DND-41 (cell line): ENCODE results near the gene LRRC70.
"Not testable (repeated sequence)": the region's sequence is repeated elsewhere in the genome, so short reads cannot be mapped to it uniquely, and the experiment has no call there.

ENCODE experiments used
- ATAC-seq: fragments of 200-7000 bp; cut with Tn5 transposase; 3 replicates; pipeline ENCODE4 v1.9.1; 2021; ENCODE audit warnings: low read depth; ENCODE audit not compliant: insufficient read depth
- DNase-seq: peaks from one replicate; pipeline ENCODE4 v3.0.0-alpha.2; 2020
- H2AFZ ChIP-seq: 2 replicates; pipeline ENCODE4 v1.6.0; 2012; ENCODE audit warnings: low read depth, low read length
- H3K27ac ChIP-seq: 2 replicates; pipeline ENCODE4 v1.5.1; 2012; ENCODE audit warnings: low read length, inconsistent platforms
- H3K27me3 ChIP-seq: fragments of 200-600 bp; sonication (generic); 2 replicates; pipeline ENCODE4 v1.6.0; 2012; ENCODE audit warnings: low read length, mild to moderate bottlenecking, inconsistent platforms; ENCODE audit not compliant: insufficient read depth, poor library complexity
- H3K36me3 ChIP-seq: 2 replicates; pipeline ENCODE4 v1.5.1; 2012; ENCODE audit warnings: low read length, inconsistent platforms; ENCODE audit not compliant: insufficient read depth
- H3K4me1 ChIP-seq: 2 replicates; pipeline ENCODE4 v1.5.1; 2012; ENCODE audit warnings: mild to moderate bottlenecking, low read length; ENCODE audit not compliant: insufficient read depth
- H3K4me2 ChIP-seq: 2 replicates; pipeline ENCODE4 v1.6.0; 2012; ENCODE audit warnings: mild to moderate bottlenecking, moderate library complexity, low read length, inconsistent platforms; ENCODE audit not compliant: insufficient read depth
- H3K4me3 ChIP-seq, 2 experiments: fragments of 200-600 bp in 1 of 2; shearing (Covaris generic) in 1 of 2; 2 replicates each; pipeline ENCODE4 v1.5.1; 2012 to 2016; ENCODE audit warnings: inconsistent platforms in 2 of 2, low read length in 2 of 2, mild to moderate bottlenecking in 2 of 2, low read depth in 1 of 2, moderate library complexity in 1 of 2
- H3K79me2 ChIP-seq: 2 replicates; pipeline ENCODE4 v1.6.0; 2012; ENCODE audit warnings: low read length, inconsistent platforms; ENCODE audit not compliant: insufficient read depth
- H3K9ac ChIP-seq: 2 replicates; pipeline ENCODE4 v1.6.0; 2012; ENCODE audit warnings: low read depth, mild to moderate bottlenecking, inconsistent platforms, low read length, moderate library complexity
- H3K9me3 ChIP-seq: 2 replicates; pipeline ENCODE4 v1.5.1; 2012; ENCODE audit warnings: low read length, moderate library complexity, mild to moderate bottlenecking, inconsistent platforms; ENCODE audit not compliant: insufficient read depth, severe bottlenecking
- H4K20me1 ChIP-seq: 2 replicates; pipeline ENCODE4 v1.6.0; 2012; ENCODE audit warnings: low read length; ENCODE audit not compliant: insufficient read depth
- CTCF ChIP-seq: IDR thresholded peaks from 2 replicates; pipeline ENCODE4 v1.5.1; 2012; ENCODE audit warnings: borderline replicate concordance, low read length, moderate library complexity, mild to moderate bottlenecking; ENCODE audit not compliant: poor library complexity, severe bottlenecking; ENCODE audit errors: extremely low read depth
- EZH2 ChIP-seq: IDR thresholded peaks from 3 replicates; pipeline ENCODE4 v1.6.1; 2012; ENCODE audit warnings: borderline replicate concordance, low read depth, mild to moderate bottlenecking, moderate library complexity, low read length, inconsistent platforms; ENCODE audit not compliant: severe bottlenecking

LRRC70 gene

DNA sequence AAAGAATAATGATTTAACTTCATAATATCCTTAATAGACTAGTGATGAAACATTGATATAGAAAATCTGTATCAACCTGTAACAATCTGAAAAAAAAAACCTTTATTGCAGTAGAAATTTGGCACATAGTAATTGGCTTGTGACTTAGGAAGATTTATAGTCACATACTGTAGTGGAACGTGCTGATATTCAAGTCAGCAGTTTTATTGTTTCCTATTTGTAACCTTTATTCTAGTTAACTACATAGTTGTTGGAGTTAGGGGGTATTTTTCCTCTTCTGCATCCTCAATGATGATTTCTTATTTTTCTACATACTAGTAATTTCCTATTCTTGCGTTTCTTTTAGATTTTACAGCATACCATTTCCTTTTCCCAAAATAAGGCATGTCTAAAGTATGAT lies 14.5 kb upstream of the LRRC70 start:
- H3K4me1 ChIP-seq: no peaks in the 10 kb centered on the region
- H3K9ac ChIP-seq: no peak overlapping the region
- H3K36me3 ChIP-seq: peaks cover 62% of the 10 kb centered on the region
- H3K9me3 ChIP-seq: peaks cover 17% of the 10 kb centered on the region
- TF ChIP-seq EZH2 (no peak), CTCF (no peak)
- no peak overlapping the region for H3K4me2 ChIP-seq
- no peak overlapping the region for H3K4me3 ChIP-seq
- DNase-seq: no peak
- no peak overlapping the region for H2AFZ ChIP-seq
- no peaks in the 10 kb centered on the region for H4K20me1 ChIP-seq
- no peaks in the 10 kb centered on the region for H3K79me2 ChIP-seq
- H3K27me3 ChIP-seq: no peaks in the 10 kb centered on the region
- no peak for ATAC-seq
- no peak overlapping the region for H3K27ac ChIP-seq

DNA sequence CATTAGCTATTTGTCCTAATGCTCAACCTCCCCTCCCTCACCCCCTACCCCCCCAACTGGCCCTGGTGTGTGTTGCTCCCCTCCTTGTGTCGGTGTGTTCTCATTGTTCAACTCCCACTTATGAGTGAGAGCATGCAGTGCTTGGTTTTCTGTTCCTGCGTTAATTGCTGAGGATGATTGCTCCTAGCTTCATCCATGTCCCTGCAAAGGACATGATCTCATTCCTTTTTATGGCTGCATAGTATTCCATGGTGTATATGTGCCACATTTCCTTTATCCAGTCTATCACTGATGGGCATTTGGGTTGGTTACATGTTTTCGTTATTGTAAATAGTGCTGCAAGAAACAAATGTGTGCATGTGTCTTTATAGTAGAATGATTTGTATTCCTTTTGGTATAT lies 12.9 kb upstream of the LRRC70 start:
- Histone ChIP-seq H3K36me3 (peaks cover 51% of the 10 kb centered on the region), H3K9me3 (peaks cover 17% of the 10 kb centered on the region)
- H3K9ac ChIP-seq, DNase-seq, H3K79me2 ChIP-seq, H3K27ac ChIP-seq, H4K20me1 ChIP-seq, H3K4me2 ChIP-seq, ATAC-seq, H3K27me3 ChIP-seq, H2AFZ ChIP-seq, H3K4me1 ChIP-seq, H3K4me3 ChIP-seq: not testable (repeated sequence)

- no peaks in the 10 kb centered on the region for H3K79me2 ChIP-seq
- no peaks in the 10 kb centered on the region for H3K4me1 ChIP-seq
- no peak for ATAC-seq
- H3K4me3 ChIP-seq: no peak overlapping the region
- no peak overlapping the region for H3K27ac ChIP-seq
- no peaks in the 10 kb centered on the region for H3K27me3 ChIP-seq
- no peak overlapping the region for H2AFZ ChIP-seq
- H3K36me3 ChIP-seq: peaks cover 37% of the 10 kb centered on the region
- no peak for DNase-seq
- TF ChIP-seq EZH2 (no peak), CTCF (no peak)
- H4K20me1 ChIP-seq: no peaks in the 10 kb centered on the region
- no peak overlapping the region for H3K9ac ChIP-seq
- peaks cover 17% of the 10 kb centered on the region for H3K9me3 ChIP-seq
- H3K4me2 ChIP-seq: no peak overlapping the region
Measured at GRCh38 chr5:62568143-62568542, 10.5 kb upstream of the LRRC70 start.

DNA sequence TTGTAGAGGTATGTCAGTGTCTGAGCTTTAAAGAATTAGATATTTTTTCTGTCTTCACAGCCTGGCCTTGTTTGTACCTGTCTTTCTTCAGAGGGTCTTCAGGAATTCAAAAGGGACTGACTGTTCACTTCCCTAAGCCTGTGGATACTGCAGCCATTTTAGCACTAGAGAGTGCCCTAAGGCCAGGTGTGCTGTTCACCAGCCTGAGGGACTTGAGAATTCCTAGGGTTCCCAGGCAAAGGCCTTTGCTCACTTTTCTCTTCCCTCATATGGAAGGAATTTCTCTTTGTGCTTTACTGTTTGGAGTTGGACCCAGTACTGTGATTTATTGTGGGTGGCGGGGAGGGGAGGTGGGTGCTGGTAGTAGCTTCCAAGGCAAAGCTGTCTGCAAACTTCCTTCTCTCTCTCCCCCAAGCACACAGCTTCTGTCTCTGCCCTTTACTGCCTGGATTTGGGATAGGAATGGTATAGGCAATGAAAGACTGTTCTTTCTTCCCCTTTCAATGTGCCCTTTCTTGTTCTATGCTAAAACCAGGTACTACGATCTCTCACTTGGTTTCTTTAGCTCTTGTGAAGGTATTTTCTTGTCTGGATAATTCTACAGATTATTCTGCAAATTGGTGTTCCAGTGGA lies 9.7 kb upstream of the LRRC70 start:
- H3K27me3 ChIP-seq: no peaks in the 10 kb centered on the region
- DNase-seq (no peak), ATAC-seq (no peak)
- no peak overlapping the region for H3K4me2 ChIP-seq
- no peak overlapping the region for H3K4me3 ChIP-seq
- H3K9me3 ChIP-seq: peaks cover 17% of the 10 kb centered on the region
- H3K79me2 ChIP-seq: no peaks in the 10 kb centered on the region
- TF ChIP-seq EZH2: no peak
- no peak for TF ChIP-seq CTCF
- no peak overlapping the region for H3K27ac ChIP-seq
- H3K4me1 ChIP-seq: no peaks in the 10 kb centered on the region
- H3K9ac ChIP-seq: no peak overlapping the region
- H2AFZ ChIP-seq: no peak overlapping the region
- no peaks in the 10 kb centered on the region for H4K20me1 ChIP-seq
- peaks cover 37% of the 10 kb centered on the region for H3K36me3 ChIP-seq
